ENCODE measurements around the gene GTF3C1.

GRCh38 chr16:27508476-27508875 is 41.2 kb downstream of the GTF3C1 start:
- no peak for TF ChIP-seq CTCF (conservative IDR thresholded peaks at IDR 0.05; ENCODE audit: low read depth, low read length)
- no peak for TF ChIP-seq EZH2phosphoT487 (IDR thresholded peaks at IDR 0.05; ENCODE audit: borderline replicate concordance, low read length)
- no peak for TF ChIP-seq EZH2 (IDR thresholded peaks at IDR 0.05; ENCODE audit: low read length, unreplicated experiment)
